HL-60 (cell line): Measurements from ENCODE around the gene COLQ.

Source experiments
- CTCF ChIP-seq: IDR thresholded peaks from one replicate; pipeline ENCODE4 v1.5.1; 2011; ENCODE audit warnings: low read length, control low read depth, inconsistent platforms; ENCODE audit not compliant: insufficient read depth
- GABPA ChIP-seq: IDR thresholded peaks from 2 replicates; pipeline ENCODE4 v1.6.1; 2012; ENCODE audit warnings: low read depth
- POLR2AphosphoS5 ChIP-seq: IDR thresholded peaks from 2 replicates; pipeline ENCODE4 v1.6.1; 2012; ENCODE audit warnings: low read depth
- REST ChIP-seq: IDR thresholded peaks from 2 replicates; pipeline ENCODE4 v1.6.1; 2012; ENCODE audit warnings: low read depth; ENCODE audit not compliant: insufficient replicate concordance

GRCh38 chr3:15450438-15451215 lies 70.9 kb downstream of the COLQ start:
- TF ChIP-seq CTCF (no peak), POLR2AphosphoS5 (no peak), GABPA (no peak), REST (no peak)
